Loucy (cell line): Measurements from ENCODE around the gene CSTPP1.

Experiments
- CTCF ChIP-seq: fragments of 200-600 bp; sonication (generic); conservative IDR thresholded peaks from 2 replicates; pipeline ENCODE4 v1.5.1; 2014; ENCODE audit warnings: mild to moderate bottlenecking, antibody characterized with exemption, low read length
- EZH2phosphoT487 ChIP-seq: fragments of 200-600 bp; IDR thresholded peaks from 2 replicates; pipeline ENCODE4 v1.6.1; 2018; ENCODE audit warnings: antibody characterized with exemption, mild to moderate bottlenecking, moderate library complexity, borderline replicate concordance

GRCh38 chr11:47204637-47204989 is 268.1 kb downstream of the CSTPP1 start:
- no peak for TF ChIP-seq CTCF
- TF ChIP-seq EZH2phosphoT487: no peak
